Measurements from ENCODE around the gene ACADVL.
A peak's percentile ranks its signal among the peaks of the same experiment; 100 is the strongest.
"Not testable (repeated sequence)": the region's sequence is repeated elsewhere in the genome, so short reads cannot be mapped to it uniquely, and the experiment has no call there.

The ACADVL gene

DNA sequence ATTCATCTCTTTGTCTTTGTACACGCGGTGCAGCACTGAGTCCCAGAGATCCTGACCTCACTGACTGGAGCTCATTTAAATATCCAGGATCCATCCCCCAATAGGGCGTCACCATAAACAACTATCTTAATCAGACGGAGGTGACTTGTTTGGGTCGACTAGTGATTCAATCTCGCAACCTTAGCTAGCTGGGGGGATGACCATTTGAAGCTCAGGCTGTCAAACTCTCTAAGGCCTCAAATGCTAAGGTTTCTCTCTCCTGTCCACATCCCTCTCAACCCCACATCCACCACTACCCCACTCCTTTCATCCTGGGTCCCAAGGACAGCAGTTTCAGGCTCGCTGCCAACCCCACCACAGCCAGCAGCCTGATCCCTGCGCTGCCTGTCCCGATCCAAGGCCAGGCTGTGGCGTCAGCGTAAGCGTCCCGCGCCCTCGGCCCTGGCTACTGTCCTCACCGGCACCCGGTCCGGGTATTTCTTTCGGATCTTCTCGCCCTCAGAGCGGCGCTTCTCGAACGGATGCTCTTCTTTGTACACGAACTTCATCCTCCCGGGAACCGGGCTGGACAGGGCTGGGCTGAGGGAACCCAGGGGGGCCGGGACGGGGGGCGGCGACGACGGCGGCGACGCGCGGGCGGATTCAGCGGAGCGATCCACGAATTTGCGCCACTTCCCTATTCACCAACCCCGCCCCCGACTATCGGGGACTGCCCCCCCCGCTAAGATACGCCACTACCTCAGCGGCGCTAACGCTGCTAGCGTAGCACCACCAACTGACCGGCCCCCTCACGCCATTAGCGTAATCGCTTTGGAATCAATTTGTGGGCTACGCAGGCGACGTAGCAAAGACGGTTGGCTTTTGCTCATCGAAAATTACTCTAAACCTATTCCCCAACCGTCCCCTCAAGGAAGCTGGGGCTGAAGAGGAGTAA, 22.3 kb downstream of the ACADVL start, which contains the start of gene GABARAP:
Gene GABARAP (minus strand): TSS at position 667 of the 934 bp plus-strand sequence. CDS start 119 bp downstream, at position 548.
- Histone ChIP-seq H3K4me1 (ENCODE audit: control insufficient read depth, insufficient read depth, low read length) (peaks cover 10% of the 10 kb centered on the region), H3K4me3 (ENCODE audit: insufficient read depth, low read depth, low read length) (peak within 1 kb of the TSS; percentile 69), H3K27me3 (ENCODE audit: control insufficient read depth, insufficient read depth, low read length, poor library complexity, severe bottlenecking) (no peaks in the 10 kb centered on the region), H3K36me3 (ENCODE audit: control insufficient read depth, insufficient read depth, low read length) (peaks cover 24% of the 10 kb centered on the region), H3K27ac (ENCODE audit: insufficient read depth, low read depth, low read length, poor library complexity, severe bottlenecking) (peak within 1 kb of the TSS; percentile 80), H3K9me3 (ENCODE audit: control insufficient read depth, low read length) (no peaks in the 10 kb centered on the region)
- WGBS, 2 experiments, result 0% methylated on average over 60 to 62 of the region's 62 CpGs

DNA sequence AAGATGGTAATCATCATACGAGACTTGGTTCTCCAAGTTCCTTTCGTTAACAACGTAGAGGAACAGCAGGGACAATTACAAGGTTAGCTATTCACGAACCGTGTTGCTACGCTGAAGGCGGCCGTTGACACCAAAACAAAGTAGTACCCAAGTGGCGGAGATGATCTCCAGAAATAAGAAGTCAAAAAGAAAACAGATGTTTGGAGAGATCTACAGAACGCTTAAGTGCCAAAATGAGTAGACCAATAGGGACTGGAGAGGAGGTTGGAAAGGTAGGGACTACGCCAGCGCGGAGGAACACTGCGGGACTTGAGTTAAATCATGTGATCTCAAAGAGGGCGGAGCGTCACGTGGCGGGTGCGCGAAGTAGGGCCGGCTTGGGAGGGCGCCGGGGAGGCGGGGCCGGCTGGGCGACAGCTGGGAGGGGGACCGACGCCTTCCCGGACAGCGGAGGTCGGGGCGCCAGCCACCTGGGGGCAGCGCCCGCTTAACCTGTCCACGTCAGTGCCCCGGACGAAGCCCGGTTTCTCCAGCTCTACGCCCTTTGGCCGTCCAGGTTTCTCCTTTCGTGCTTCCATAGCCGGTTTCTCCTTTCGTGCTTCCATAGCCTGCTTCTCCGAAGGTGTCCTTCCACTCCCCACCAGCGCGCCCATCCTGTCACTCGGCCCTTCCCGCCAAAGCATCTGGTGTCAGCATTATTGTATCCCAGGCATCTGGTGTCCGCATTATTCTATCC, 23.1 kb downstream of the ACADVL start:
- peak overlapping the region; percentile 69 for H3K4me3 ChIP-seq (ENCODE audit: insufficient read depth, low read depth, low read length)
- no peaks in the 10 kb centered on the region for H3K9me3 ChIP-seq (ENCODE audit: control insufficient read depth, low read length)
- peaks cover 24% of the 10 kb centered on the region for H3K36me3 ChIP-seq (ENCODE audit: control insufficient read depth, insufficient read depth, low read length)
- no peaks in the 10 kb centered on the region for H3K27me3 ChIP-seq (ENCODE audit: control insufficient read depth, insufficient read depth, low read length, poor library complexity, severe bottlenecking)
- WGBS, 2 experiments, result 2% methylated on average over 49 of the region's 49 CpGs
- peak overlapping the region; percentile 71 for H3K27ac ChIP-seq (ENCODE audit: insufficient read depth, low read depth, low read length, poor library complexity, severe bottlenecking)
- peaks cover 5% of the 10 kb centered on the region for H3K4me1 ChIP-seq (ENCODE audit: control insufficient read depth, insufficient read depth, low read length)

DNA sequence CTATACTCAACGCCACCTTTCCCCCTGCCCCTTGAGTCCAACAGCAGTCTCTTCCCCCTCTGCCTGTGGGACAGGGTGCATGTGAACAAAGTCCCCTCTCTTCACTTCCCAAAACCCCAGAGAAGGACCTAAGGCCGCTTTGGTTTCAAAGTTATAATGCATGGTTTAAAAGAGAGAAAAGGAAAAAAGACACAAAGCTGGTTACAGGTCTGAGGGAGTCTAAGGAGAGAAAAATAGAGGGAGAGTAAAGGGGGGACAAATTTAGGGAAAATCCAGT, 23.7 kb downstream of the ACADVL start:
- Histone ChIP-seq H3K36me3 (ENCODE audit: control insufficient read depth, insufficient read depth, low read length) (peaks cover 24% of the 10 kb centered on the region), H3K27ac (ENCODE audit: insufficient read depth, low read depth, low read length, poor library complexity, severe bottlenecking) (peak overlapping the region; percentile 9), H3K9me3 (ENCODE audit: control insufficient read depth, low read length) (no peaks in the 10 kb centered on the region), H3K4me3 (ENCODE audit: insufficient read depth, low read depth, low read length) (peak overlapping the region; percentile 69), H3K4me1 (ENCODE audit: control insufficient read depth, insufficient read depth, low read length) (peaks cover 5% of the 10 kb centered on the region), H3K27me3 (ENCODE audit: control insufficient read depth, insufficient read depth, low read length, poor library complexity, severe bottlenecking) (no peaks in the 10 kb centered on the region)
- 65 to 66% methylated on average over 2 of the region's 2 CpGs for WGBS, 2 experiments

DNA sequence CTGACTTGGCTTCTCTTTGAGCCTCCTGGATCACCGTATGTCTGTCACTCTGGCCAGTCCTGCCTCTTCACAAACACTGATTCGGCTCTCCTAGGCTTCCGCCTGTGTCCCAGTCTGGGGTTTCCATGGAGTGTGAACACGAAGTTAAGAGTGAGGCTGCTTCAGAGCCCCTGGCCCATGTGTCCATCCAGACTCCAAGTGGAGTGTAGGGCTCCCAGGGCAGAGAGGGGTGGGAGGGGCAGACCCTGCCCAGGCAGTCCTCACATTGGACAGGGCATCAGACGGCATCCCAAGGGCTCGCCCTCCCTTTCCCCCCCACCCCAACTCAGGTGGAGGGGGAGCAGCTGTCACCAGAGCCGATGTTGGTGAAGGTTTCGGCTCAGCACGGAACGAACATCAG, 24.1 kb downstream of the ACADVL start:
- not testable (repeated sequence) for H3K27me3 ChIP-seq (ENCODE audit: control insufficient read depth, insufficient read depth, low read length, poor library complexity, severe bottlenecking); H3K4me3 ChIP-seq (ENCODE audit: insufficient read depth, low read depth, low read length); H3K27ac ChIP-seq (ENCODE audit: insufficient read depth, low read depth, low read length, poor library complexity, severe bottlenecking); H3K4me1 ChIP-seq (ENCODE audit: control insufficient read depth, insufficient read depth, low read length); H3K9me3 ChIP-seq (ENCODE audit: control insufficient read depth, low read length)
- 91 to 95% methylated on average over 10 of the region's 10 CpGs for WGBS, 2 experiments
- H3K36me3 ChIP-seq (ENCODE audit: control insufficient read depth, insufficient read depth, low read length), result peaks cover 24% of the 10 kb centered on the region

DNA sequence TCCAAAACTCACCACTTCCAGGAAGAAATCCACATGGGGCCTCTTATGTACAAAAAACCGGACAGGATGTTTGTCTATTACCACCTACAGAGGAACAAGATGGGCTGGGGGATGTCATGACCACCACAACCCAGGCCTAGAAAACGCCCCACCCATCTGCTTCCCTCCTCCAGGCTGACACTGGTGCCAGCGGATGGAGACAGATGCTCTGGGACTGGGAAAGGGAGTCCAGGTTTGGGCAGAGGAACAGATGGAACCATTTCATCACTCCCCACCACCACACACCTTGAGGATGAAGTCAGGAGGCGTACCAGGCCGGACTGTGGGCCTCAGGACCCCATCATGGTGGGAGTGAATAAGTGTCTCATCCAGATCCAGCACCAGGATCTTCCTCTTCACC, 27.0 kb downstream of the ACADVL start:
- Histone ChIP-seq H3K27ac (ENCODE audit: insufficient read depth, low read depth, low read length, poor library complexity, severe bottlenecking) (no peak overlapping the region), H3K36me3 (ENCODE audit: control insufficient read depth, insufficient read depth, low read length) (peaks cover 18% of the 10 kb centered on the region), H3K4me3 (ENCODE audit: insufficient read depth, low read depth, low read length) (no peak overlapping the region), H3K27me3 (ENCODE audit: control insufficient read depth, insufficient read depth, low read length, poor library complexity, severe bottlenecking) (no peaks in the 10 kb centered on the region), H3K9me3 (ENCODE audit: control insufficient read depth, low read length) (no peaks in the 10 kb centered on the region), H3K4me1 (ENCODE audit: control insufficient read depth, insufficient read depth, low read length) (peaks cover 20% of the 10 kb centered on the region)
- whole genome bisulfite sequencing, 2 experiments, result 90 to 99% methylated on average over 5 of the region's 5 CpGs

DNA sequence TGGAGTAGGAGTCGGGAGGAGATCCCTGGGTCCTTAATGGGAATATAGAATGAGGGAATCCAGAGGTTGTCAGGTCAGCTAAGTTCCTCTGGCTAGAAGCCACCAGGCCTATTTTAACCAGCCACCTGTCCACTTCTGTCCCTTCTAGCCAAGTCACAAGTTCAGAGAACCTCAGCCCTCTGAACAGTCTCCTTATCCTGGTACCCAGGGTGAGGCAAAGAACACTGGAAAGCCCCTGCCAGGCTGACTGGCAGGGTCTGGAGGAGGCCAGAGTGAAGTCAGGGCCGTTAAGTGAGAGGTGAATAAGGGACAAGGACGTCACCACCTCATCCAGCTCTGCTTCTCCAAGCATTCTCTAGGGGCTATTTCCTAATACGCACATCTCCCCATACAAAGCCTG, 29.1 kb downstream of the ACADVL start:
- peaks cover 18% of the 10 kb centered on the region for H3K36me3 ChIP-seq (ENCODE audit: control insufficient read depth, insufficient read depth, low read length)
- whole genome bisulfite sequencing, 2 experiments, result 94 to 96% methylated on average over 4 of the region's 4 CpGs
- H3K4me1 ChIP-seq (ENCODE audit: control insufficient read depth, insufficient read depth, low read length), result peaks cover 20% of the 10 kb centered on the region
- no peaks in the 10 kb centered on the region for H3K9me3 ChIP-seq (ENCODE audit: control insufficient read depth, low read length)
- no peak overlapping the region for H3K4me3 ChIP-seq (ENCODE audit: insufficient read depth, low read depth, low read length)
- H3K27ac ChIP-seq (ENCODE audit: insufficient read depth, low read depth, low read length, poor library complexity, severe bottlenecking), result no peak overlapping the region
- H3K27me3 ChIP-seq (ENCODE audit: control insufficient read depth, insufficient read depth, low read length, poor library complexity, severe bottlenecking), result no peaks in the 10 kb centered on the region

DNA sequence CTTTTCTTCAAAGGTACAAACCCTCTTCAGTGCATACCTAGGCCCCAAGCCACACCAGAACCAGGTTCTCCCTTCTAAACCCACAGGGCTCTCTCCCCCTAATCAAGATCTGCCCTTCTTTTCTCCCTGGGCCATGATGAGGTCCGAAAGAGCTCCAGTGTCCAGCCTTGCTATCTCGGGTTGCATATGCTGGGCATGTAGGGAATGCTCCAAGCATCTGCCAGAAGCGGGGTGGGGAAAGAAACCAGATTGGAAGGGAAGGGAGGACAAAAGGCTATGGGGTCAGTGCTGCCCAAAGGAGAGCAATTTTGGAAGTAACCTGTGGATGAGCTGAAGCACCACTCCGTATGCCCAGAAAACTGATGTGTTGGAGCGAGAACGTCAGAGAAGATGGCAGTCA, 29.5 kb downstream of the ACADVL start:
- H3K36me3 ChIP-seq (ENCODE audit: control insufficient read depth, insufficient read depth, low read length), result peaks cover 20% of the 10 kb centered on the region
- WGBS, 2 experiments, result 93 to 95% methylated on average over 6 of the region's 6 CpGs
- no peak overlapping the region for H3K4me3 ChIP-seq (ENCODE audit: insufficient read depth, low read depth, low read length)
- H3K27ac ChIP-seq (ENCODE audit: insufficient read depth, low read depth, low read length, poor library complexity, severe bottlenecking), result no peak overlapping the region
- no peaks in the 10 kb centered on the region for H3K9me3 ChIP-seq (ENCODE audit: control insufficient read depth, low read length)
- H3K4me1 ChIP-seq (ENCODE audit: control insufficient read depth, insufficient read depth, low read length), result peaks cover 20% of the 10 kb centered on the region
- H3K27me3 ChIP-seq (ENCODE audit: control insufficient read depth, insufficient read depth, low read length, poor library complexity, severe bottlenecking), result no peaks in the 10 kb centered on the region

DNA sequence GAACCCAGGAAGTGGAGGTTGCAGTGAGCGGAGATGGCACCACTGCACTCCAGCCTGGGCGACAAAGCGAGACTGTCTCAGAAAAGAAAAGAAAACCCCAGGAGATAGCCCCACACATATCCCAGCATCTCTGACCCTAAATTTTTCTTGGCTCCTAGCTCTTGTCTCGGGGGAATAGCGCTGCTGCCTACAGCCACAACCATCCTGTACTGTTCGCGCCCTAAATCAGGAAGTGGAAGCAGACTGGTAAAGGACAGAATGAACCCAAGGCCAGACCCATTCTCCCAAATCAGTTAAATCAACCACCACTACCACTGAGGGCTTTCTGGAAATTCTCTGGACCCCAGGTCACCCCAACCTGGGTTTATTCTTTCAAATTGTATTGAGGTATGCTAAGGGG, 30.1 kb downstream of the ACADVL start:
- H3K36me3 ChIP-seq (ENCODE audit: control insufficient read depth, insufficient read depth, low read length), result peaks cover 19% of the 10 kb centered on the region
- no peak overlapping the region for H3K27ac ChIP-seq (ENCODE audit: insufficient read depth, low read depth, low read length, poor library complexity, severe bottlenecking)
- H3K27me3 ChIP-seq (ENCODE audit: control insufficient read depth, insufficient read depth, low read length, poor library complexity, severe bottlenecking), result no peaks in the 10 kb centered on the region
- peaks cover 20% of the 10 kb centered on the region for H3K4me1 ChIP-seq (ENCODE audit: control insufficient read depth, insufficient read depth, low read length)
- no peaks in the 10 kb centered on the region for H3K9me3 ChIP-seq (ENCODE audit: control insufficient read depth, low read length)
- peak overlapping the region; percentile 91 for H3K4me3 ChIP-seq (ENCODE audit: insufficient read depth, low read depth, low read length)
- WGBS, 2 experiments, result 93 to 97% methylated on average over 7 of the region's 7 CpGs

DNA sequence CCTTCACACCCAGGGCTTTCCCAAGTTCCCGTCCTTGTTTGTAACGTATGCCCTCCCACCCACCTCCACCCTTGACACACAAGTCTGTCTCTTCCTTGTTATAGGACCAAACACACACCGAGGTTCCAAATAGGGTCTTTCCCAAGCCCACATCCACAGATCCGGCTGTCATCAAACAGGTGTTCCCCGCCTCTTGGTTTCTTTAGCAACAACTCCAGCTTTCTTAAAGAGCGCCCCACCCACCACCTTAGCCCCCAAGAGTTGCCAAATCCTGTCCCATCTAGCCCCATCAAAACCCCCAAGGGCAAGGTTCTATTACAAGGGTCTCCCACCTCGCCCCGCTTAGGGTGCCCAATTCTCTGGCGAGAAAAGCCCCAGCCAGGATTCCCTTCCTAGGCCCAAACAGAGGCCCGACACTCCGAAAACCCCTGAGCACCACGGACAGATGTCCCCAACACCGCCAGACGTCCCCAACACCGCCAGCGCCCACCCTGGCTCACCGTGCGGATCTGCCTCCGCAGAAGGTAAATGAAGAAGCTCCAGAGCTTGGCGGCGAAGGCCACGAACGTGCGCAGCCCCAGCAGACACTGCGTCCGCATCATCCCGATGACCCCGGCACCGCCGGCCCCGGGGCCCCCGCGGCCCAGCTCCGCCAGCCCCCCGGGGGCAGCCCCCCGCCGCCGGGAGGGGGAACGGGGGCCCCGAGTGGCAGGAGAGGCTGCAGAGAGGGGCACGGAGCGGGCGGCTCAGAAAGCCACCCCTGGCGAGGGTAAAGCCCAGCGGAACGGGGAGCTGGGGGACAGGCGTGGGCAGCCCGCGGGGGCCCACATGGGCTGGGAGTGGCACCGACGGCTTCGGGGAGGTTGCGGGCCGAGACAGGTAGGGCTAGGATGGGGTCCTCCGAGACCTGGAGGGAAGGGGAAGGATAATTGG, 31.2 kb downstream of the ACADVL start:
- Histone ChIP-seq H3K27me3 (ENCODE audit: control insufficient read depth, insufficient read depth, low read length, poor library complexity, severe bottlenecking) (no peaks in the 10 kb centered on the region), H3K4me1 (ENCODE audit: control insufficient read depth, insufficient read depth, low read length) (peaks cover 20% of the 10 kb centered on the region), H3K36me3 (ENCODE audit: control insufficient read depth, insufficient read depth, low read length) (peaks cover 16% of the 10 kb centered on the region), H3K27ac (ENCODE audit: insufficient read depth, low read depth, low read length, poor library complexity, severe bottlenecking) (peak overlapping the region; percentile 69), H3K4me3 (ENCODE audit: insufficient read depth, low read depth, low read length) (peak overlapping the region; percentile 91), H3K9me3 (ENCODE audit: control insufficient read depth, low read length) (no peaks in the 10 kb centered on the region)
- 1% methylated on average over 55 of the region's 55 CpGs for WGBS, 2 experiments
